Stimulated activated memory B cell treated with anti-CD40 and anti-IgM and Interleukin-4, amounts not matched to agents 10 μg/mL and 1 μg/mL and 100 μg/mL, for 72 hours (primary cell): ENCODE data around the gene OTOG.
A peak's percentile ranks its signal among the peaks of the same experiment; 100 is the strongest.

ENCODE experiments used
- ATAC-seq: fragments of 150-1000 bp; cut with Tn5 transposase; 2 replicates; pipeline ENCODE4 v1.10.0; 2021
- H3K27ac Mint-ChIP-seq: one replicate; pipeline ENCODE4 v1.8.0; 2022; ENCODE audit warnings: mild to moderate bottlenecking, mixed read lengths
- H3K27me3 Mint-ChIP-seq: one replicate; pipeline ENCODE4 v1.8.0; 2022; ENCODE audit warnings: mixed read lengths
- H3K36me3 Mint-ChIP-seq: one replicate; pipeline ENCODE4 v1.8.0; 2022; ENCODE audit warnings: mixed read lengths
- H3K4me1 Mint-ChIP-seq: one replicate; pipeline ENCODE4 v1.8.0; 2022; ENCODE audit warnings: mixed read lengths
- H3K4me3 Mint-ChIP-seq: one replicate; pipeline ENCODE4 v1.8.0; 2022; ENCODE audit warnings: mild to moderate bottlenecking, moderate library complexity, mixed read lengths
- H3K9me3 Mint-ChIP-seq: one replicate; pipeline ENCODE4 v1.8.0; 2022; ENCODE audit warnings: mixed read lengths

The OTOG gene

DNA sequence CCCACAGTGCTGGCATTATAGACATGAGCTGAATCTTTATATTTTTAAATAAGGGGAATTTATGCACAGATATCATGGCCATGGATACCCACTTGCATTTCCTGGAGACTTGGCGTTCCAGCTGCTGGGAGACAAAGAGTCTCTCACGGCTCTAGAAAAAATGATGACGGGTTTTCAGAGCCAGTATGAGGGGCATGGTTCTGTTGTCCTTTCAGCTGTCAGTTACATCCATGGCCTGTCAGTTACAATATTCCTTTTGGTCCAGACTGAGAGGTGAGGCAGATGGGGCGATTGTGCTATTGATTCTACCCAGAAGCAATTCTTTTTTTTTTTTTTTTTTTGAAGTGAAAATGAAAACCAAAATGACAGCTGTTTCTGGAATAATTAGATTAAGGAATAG, 32.6 kb upstream of the OTOG start:
- no peak for ATAC-seq
- Mint-ChIP-seq H3K4me3 (no peak overlapping the region), H3K4me1 (peaks cover 6% of the 10 kb centered on the region), H3K36me3 (no peaks in the 10 kb centered on the region), H3K27me3 (peaks cover under 1% of the 10 kb centered on the region), H3K27ac (no peak overlapping the region), H3K9me3 (no peaks in the 10 kb centered on the region)

GRCh38 chr11:17515443-17516176, 31.4 kb upstream of the OTOG start:
- no peak overlapping the region for H3K27ac Mint-ChIP-seq
- no peak for ATAC-seq

DNA sequence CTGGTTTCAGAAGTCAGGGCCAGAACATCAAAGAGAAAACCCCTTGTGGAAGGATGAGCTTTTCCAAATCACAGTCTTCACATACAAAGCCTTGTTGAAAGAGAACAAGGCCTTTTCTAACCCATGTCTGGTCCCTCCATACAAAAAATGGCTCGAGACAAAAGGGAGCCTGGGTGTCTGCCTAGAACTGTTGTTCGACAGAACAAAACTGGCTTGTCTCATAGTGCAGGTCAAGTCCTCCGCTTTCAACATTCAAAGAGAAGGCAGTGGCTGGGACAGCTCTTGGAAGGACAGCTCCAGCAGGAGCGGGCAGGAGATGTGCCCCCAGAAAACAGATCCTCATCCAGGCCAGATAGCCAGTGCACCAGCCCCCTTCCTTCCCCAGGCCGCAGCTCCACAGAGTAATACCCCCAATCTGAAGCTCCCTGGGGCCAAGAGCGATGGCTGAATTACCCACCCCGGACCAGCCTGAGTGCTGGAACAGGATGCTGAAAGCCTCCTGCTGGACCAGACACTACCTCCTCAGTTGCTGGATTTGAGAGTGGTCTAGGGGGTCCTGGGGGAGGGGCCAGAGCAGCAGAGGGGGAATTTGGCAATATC, 30.4 kb upstream of the OTOG start:
- Mint-ChIP-seq H3K27me3 (no peaks in the 10 kb centered on the region), H3K4me3 (no peak overlapping the region), H3K36me3 (no peaks in the 10 kb centered on the region), H3K9me3 (no peaks in the 10 kb centered on the region), H3K27ac (no peak overlapping the region), H3K4me1 (peaks cover 6% of the 10 kb centered on the region)
- no peak for ATAC-seq

More at GRCh38 chr11:17515443-17516176, 31.4 kb upstream of the OTOG start:
- no peaks in the 10 kb centered on the region for H3K27me3 Mint-ChIP-seq
- peaks cover 6% of the 10 kb centered on the region for H3K4me1 Mint-ChIP-seq
- H3K36me3 Mint-ChIP-seq, result no peaks in the 10 kb centered on the region
- no peak overlapping the region for H3K4me3 Mint-ChIP-seq
- no peaks in the 10 kb centered on the region for H3K9me3 Mint-ChIP-seq

DNA sequence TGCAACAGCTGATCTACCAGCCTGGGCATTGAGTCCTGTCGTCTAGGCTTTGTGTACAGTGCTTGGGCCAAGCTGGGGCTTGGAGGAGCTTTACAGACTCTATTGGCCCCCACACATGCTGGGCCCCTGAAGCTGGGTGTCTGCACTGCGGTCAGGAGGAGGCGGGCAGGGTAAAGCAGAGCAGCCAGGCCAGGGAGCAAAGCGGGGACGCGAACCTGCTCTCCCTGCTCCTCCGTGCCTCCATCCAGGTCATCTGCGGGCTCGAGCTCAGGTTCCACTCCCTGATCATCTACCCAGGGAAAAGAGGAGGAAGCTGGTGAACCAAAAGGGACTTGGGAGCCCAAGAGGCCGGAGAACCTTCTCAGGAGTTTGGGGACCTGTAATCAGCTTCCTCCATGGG, 29.9 kb upstream of the OTOG start:
- Mint-ChIP-seq H3K9me3 (no peaks in the 10 kb centered on the region), H3K27ac (no peak overlapping the region), H3K4me1 (peaks cover 6% of the 10 kb centered on the region), H3K27me3 (no peaks in the 10 kb centered on the region), H3K4me3 (no peak overlapping the region), H3K36me3 (no peaks in the 10 kb centered on the region)
- no peak for ATAC-seq

- Mint-ChIP-seq H3K27ac (no peak overlapping the region), H3K9me3 (no peaks in the 10 kb centered on the region), H3K36me3 (no peaks in the 10 kb centered on the region), H3K4me3 (no peak overlapping the region), H3K27me3 (peaks cover 9% of the 10 kb centered on the region), H3K4me1 (peaks cover 5% of the 10 kb centered on the region)
- ATAC-seq, result no peak
Observed at GRCh38 chr11:17518366-17518765, 28.7 kb upstream of the OTOG start.

DNA sequence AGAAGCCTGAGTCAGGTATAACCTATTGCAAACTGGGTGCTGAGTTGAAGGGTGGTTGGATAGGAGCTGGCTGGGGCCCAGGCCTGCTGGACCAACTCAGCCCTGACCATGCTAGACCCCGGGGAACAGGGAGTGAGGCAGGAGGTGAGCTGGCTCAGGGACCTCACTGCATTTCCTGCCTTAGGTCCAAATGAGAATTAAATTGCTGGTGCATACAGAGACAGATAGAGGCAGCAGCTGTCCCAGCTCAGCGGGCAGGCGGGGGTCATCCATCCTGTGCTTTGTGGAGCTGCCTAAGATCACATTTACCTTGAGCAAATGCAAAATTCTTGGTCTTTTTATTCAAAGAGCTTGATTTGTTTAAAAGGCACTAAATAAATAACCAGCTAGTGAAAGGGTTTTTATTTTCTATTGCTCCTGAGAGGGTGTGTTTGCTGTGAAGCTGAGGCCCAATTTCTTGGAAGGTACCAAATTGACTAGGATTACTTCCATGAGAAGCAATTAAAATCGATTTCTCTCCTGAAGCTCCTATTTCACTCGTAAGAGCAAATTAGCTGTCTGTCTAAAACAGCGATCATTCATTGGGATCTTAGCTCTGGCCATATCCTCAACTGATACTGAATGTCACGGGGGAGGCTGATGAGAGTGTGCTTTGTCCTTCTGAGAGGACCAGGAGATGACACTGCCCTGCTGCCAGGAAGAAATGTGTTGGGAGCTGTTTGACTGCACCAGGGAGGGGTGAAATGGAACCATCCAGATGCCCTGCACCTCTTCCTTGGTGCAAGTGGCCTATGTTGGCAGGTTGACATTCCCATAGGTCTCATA, 27.8 kb upstream of the OTOG start:
- peaks cover 9% of the 10 kb centered on the region for H3K27me3 Mint-ChIP-seq
- H3K27ac Mint-ChIP-seq, result no peak overlapping the region
- no peaks in the 10 kb centered on the region for H3K9me3 Mint-ChIP-seq
- ATAC-seq, result no peak
- no peaks in the 10 kb centered on the region for H3K36me3 Mint-ChIP-seq
- no peaks in the 10 kb centered on the region for H3K4me1 Mint-ChIP-seq
- H3K4me3 Mint-ChIP-seq, result no peak overlapping the region

DNA sequence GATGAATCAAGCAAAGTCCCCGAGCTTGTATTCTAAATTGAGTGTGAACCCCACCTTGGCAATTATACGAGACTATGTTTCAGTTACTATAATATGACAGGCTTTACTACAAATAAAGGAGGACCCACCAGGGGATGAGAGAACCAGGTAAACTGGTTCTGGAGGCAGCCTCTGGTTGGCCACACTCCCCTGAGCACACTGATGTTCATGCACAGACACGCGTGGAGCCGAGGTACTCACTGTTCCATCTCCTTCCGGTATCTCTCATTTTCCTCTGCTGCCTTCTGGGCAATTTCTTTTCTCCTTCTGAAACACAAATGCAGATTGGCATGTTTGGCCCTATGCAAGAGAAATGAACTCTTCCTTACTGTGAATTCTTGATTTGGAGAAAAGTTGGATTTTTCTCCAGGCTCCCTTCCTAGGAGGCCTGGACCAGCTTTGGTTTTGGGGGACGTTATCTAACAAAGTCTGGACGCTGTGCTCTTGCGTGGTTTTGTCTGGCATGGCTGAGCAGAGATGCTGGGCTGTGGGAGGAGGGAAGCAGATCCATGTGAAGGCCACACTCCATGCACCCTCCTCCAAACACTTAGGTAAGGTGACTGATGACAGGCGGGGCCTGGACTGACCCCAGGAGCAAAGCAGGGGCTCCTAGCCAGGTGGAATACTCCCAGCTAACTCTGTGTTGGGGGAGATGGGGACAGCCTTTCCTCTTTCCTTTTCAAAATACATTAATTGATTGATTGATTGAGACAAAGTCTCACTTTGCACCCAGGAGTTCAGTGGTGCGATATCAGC, 25.8 kb upstream of the OTOG start:
- no peak overlapping the region for H3K4me3 Mint-ChIP-seq
- no peaks in the 10 kb centered on the region for H3K4me1 Mint-ChIP-seq
- no peak overlapping the region for H3K27ac Mint-ChIP-seq
- H3K27me3 Mint-ChIP-seq, result peaks cover 15% of the 10 kb centered on the region
- ATAC-seq, result no peak
- H3K9me3 Mint-ChIP-seq, result no peaks in the 10 kb centered on the region
- H3K36me3 Mint-ChIP-seq, result no peaks in the 10 kb centered on the region

GRCh38 chr11:17522655-17523054, 24.4 kb upstream of the OTOG start:
- H3K9me3 Mint-ChIP-seq, result no peaks in the 10 kb centered on the region
- no peaks in the 10 kb centered on the region for H3K36me3 Mint-ChIP-seq
- H3K27me3 Mint-ChIP-seq, result peaks cover 19% of the 10 kb centered on the region
- no peak overlapping the region for H3K4me3 Mint-ChIP-seq
- no peak for ATAC-seq
- H3K27ac Mint-ChIP-seq, result no peak overlapping the region
- H3K4me1 Mint-ChIP-seq, result no peaks in the 10 kb centered on the region

GRCh38 chr11:17524221-17524620, 22.8 kb upstream of the OTOG start:
- Mint-ChIP-seq H3K9me3 (no peaks in the 10 kb centered on the region), H3K27ac (no peak overlapping the region), H3K27me3 (peaks cover 30% of the 10 kb centered on the region), H3K4me3 (no peak overlapping the region), H3K36me3 (no peaks in the 10 kb centered on the region), H3K4me1 (no peaks in the 10 kb centered on the region)
- ATAC-seq, result no peak

DNA sequence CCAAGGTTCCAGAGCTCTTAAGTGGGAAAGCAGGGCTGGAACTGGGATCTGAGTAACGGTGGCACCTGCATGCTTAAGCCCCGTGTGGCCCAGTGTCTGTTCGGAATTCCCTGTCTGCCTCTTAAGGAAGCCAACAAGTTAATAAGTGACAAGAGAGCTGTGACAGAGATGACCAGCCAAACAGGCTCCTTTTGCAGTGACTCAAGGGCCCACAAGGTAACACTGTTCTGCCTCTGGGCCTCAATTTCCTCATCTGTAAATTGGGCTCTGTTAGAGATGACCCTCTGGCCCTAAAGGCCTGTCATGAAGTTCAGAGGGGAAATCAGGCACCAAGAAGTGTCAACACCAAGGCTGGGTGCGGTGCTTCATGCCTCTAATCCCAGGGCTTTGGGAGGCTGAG, 21.5 kb upstream of the OTOG start:
- no peaks in the 10 kb centered on the region for H3K9me3 Mint-ChIP-seq
- H3K36me3 Mint-ChIP-seq, result no peaks in the 10 kb centered on the region
- no peaks in the 10 kb centered on the region for H3K4me1 Mint-ChIP-seq
- ATAC-seq, result no peak
- H3K27ac Mint-ChIP-seq, result no peak overlapping the region
- peaks cover 43% of the 10 kb centered on the region for H3K27me3 Mint-ChIP-seq
- no peak overlapping the region for H3K4me3 Mint-ChIP-seq

DNA sequence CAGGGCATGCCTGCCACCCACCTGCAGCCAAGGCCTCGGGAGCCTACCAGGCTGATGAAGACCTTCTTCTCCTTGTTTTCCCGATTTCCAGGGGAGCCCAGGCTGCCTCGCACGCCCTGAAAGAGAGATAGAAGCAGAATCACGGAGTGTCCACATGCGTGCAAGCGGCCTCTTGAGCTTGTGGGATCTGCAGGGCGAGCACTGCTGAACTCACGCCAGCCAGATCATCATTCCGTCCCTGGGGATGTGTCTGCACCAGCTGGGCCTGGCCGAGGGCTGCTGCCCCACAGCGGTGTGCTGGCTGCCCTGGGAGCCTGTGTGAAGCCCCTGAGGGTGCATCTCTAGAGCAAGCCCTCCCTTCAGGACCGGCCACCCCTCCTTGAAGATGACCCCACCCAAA, 20.7 kb upstream of the OTOG start:
- peaks cover 46% of the 10 kb centered on the region for H3K27me3 Mint-ChIP-seq
- no peak overlapping the region for H3K4me3 Mint-ChIP-seq
- H3K36me3 Mint-ChIP-seq, result no peaks in the 10 kb centered on the region
- H3K4me1 Mint-ChIP-seq, result no peaks in the 10 kb centered on the region
- ATAC-seq, result no peak
- no peaks in the 10 kb centered on the region for H3K9me3 Mint-ChIP-seq
- H3K27ac Mint-ChIP-seq, result no peak overlapping the region

- no peak for ATAC-seq
- no peaks in the 10 kb centered on the region for H3K9me3 Mint-ChIP-seq
- H3K36me3 Mint-ChIP-seq, result no peaks in the 10 kb centered on the region
- no peak overlapping the region for H3K27ac Mint-ChIP-seq
- no peak overlapping the region for H3K4me3 Mint-ChIP-seq
- H3K4me1 Mint-ChIP-seq, result no peaks in the 10 kb centered on the region
- peaks cover 53% of the 10 kb centered on the region for H3K27me3 Mint-ChIP-seq
Observed at GRCh38 chr11:17526931-17527627, 20.0 kb upstream of the OTOG start.

DNA sequence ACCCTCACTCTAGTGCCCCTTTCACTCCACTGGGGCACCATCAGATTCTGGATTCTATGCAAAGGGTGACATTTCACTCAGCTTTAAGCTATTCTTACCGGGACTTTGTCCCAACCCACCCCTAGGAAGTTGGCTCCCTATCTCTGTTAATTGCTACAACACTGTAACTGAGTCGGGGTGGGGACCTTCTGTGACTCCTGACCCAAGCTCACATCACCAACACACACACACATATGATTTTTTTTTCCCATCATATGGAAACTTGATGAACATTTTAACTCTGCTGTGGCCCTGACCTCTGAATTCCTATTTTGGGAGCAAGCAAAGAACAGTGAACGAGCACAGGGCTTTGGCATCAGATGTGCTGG, 19.4 kb upstream of the OTOG start:
- peaks cover 54% of the 10 kb centered on the region for H3K27me3 Mint-ChIP-seq
- H3K36me3 Mint-ChIP-seq, result no peaks in the 10 kb centered on the region
- no peaks in the 10 kb centered on the region for H3K9me3 Mint-ChIP-seq
- no peak for ATAC-seq
- H3K4me1 Mint-ChIP-seq, result no peaks in the 10 kb centered on the region
- H3K27ac Mint-ChIP-seq, result no peak overlapping the region
- H3K4me3 Mint-ChIP-seq, result no peak overlapping the region

DNA sequence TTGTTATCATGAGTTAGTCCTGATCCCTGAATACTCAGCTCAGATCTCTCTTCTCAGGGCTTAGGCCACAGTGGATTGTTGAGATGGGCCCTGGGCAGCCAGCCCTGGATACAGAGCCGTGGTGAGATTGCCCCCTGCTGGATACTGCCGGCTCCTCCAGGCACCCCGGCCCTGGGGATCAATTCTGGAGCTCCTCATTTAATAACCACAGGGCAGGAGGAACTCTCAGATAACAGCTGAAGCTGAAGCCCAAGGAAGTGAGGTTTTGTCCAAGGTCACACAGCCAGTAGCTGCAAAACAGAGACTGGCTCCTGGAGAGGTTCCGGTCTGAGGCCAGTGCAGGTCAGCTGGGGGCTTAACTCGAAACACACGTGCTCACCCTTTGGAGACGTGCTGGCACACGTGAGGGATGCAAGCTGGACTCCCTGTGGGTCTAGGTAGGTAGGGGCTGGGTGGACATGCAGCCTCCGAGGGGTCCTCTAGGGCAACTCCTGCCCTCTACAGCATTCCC, 18.8 kb upstream of the OTOG start:
- H3K27me3 Mint-ChIP-seq, result peaks cover 48% of the 10 kb centered on the region
- H3K4me1 Mint-ChIP-seq, result no peaks in the 10 kb centered on the region
- no peak overlapping the region for H3K4me3 Mint-ChIP-seq
- peak; percentile 78 for ATAC-seq
- H3K36me3 Mint-ChIP-seq, result no peaks in the 10 kb centered on the region
- H3K27ac Mint-ChIP-seq, result no peak overlapping the region
- no peaks in the 10 kb centered on the region for H3K9me3 Mint-ChIP-seq
